ENCODE measurements around the gene TM9SF4.
"Not testable (repeated sequence)": the region's sequence is repeated elsewhere in the genome, so short reads cannot be mapped to it uniquely, and the experiment has no call there.

The TM9SF4 gene

GRCh38 chr20:32159766-32160221, 50.3 kb downstream of the TM9SF4 start:
- DNase-seq, result no peak

- DNase-seq, result no peak
These were observed 50.8 kb downstream of the TM9SF4 start for GRCh38 chr20:32160341-32160740.

GRCh38 chr20:32162351-32162750, 52.8 kb downstream of the TM9SF4 start:
- no peak for DNase-seq

- DNase-seq, result no peak
These were observed 54.4 kb downstream of the TM9SF4 start for GRCh38 chr20:32163951-32164350.

GRCh38 chr20:32164984-32165735, 55.6 kb downstream of the TM9SF4 start:
- no peak for DNase-seq

- no peak for DNase-seq
These were observed 56.5 kb downstream of the TM9SF4 start for GRCh38 chr20:32165836-32166545.

- DNase-seq, result no peak
These were observed 58.0 kb downstream of the TM9SF4 start for GRCh38 chr20:32167552-32167951.

GRCh38 chr20:32168184-32168910, 58.8 kb downstream of the TM9SF4 start:
- DNase-seq, result peak; percentile 61

- not testable (repeated sequence) for DNase-seq
These were observed 68.2 kb downstream of the TM9SF4 start for GRCh38 chr20:32177696-32178095.

- no peak for DNase-seq
These were observed 70.0 kb downstream of the TM9SF4 start for GRCh38 chr20:32179515-32179914.

GRCh38 chr20:32179934-32180333, 70.4 kb downstream of the TM9SF4 start:
- no peak for DNase-seq

- no peak for DNase-seq
These were observed 72.1 kb downstream of the TM9SF4 start for GRCh38 chr20:32181606-32182005.

GRCh38 chr20:32183947-32184635, 74.6 kb downstream of the TM9SF4 start:
- DNase-seq, result no peak

- no peak for DNase-seq
These were observed 75.6 kb downstream of the TM9SF4 start for GRCh38 chr20:32184961-32185603.

- DNase-seq, result no peak
These were observed 77.0 kb downstream of the TM9SF4 start for GRCh38 chr20:32186506-32186905.

GRCh38 chr20:32188376-32189122, 79.0 kb downstream of the TM9SF4 start:
- no peak for DNase-seq

- no peak for DNase-seq
These were observed 79.6 kb downstream of the TM9SF4 start for GRCh38 chr20:32189123-32189410.

GRCh38 chr20:32189691-32190615, 80.4 kb downstream of the TM9SF4 start:
- peak; percentile 46 for DNase-seq

- no peak for DNase-seq
These were observed 81.3 kb downstream of the TM9SF4 start for GRCh38 chr20:32190616-32191415.

GRCh38 chr20:32191422-32191821, 81.9 kb downstream of the TM9SF4 start:
- no peak for DNase-seq

All from fibroblast of skin of right biceps (primary cell).